Retina (tissue), 1 donor: ENCODE measurements around the gene CCDC183.
"Not testable (repeated sequence)": the region's sequence is repeated elsewhere in the genome, so short reads cannot be mapped to it uniquely, and the experiment has no call there.

Source experiments
- DNase-seq: peaks from one replicate; pipeline ENCODE4 v3.0.0-alpha.2; 2016

The CCDC183 gene

DNA sequence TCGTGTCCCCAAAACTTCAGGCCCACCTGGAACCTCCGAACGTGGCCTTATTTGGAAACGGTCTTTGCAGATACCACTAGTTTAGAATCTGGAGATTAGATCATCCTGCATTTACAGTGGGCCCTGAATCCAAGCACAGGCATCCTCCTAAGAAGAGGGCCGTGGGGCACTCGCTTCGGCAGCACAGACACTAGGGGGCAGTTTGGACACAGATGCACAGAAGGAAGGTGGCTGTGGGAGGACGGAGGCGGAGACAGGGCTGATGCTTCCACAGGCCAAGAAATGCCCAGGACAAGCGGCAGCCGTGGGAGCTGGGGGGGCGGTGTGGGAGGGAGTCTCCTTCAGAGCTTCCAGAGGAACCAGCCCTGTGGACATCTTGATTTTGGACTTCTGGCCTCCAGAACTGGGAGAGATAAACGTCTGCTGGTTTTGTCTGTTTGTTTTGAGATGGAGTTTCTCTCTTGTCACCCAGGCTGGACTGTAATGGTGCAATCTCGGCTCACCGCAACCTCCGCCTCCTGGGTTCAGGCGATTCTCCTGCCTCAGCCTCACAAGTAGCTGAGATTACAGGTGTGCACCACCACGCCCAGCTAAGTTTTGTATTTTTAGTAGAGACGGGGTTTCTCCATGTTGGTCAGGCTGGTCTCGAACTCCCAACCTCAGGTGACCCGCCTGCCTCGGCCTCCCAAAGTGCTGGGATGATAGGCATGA is 35.1 kb upstream of the CCDC183 start:
- peak; percentile 61 for DNase-seq

DNA sequence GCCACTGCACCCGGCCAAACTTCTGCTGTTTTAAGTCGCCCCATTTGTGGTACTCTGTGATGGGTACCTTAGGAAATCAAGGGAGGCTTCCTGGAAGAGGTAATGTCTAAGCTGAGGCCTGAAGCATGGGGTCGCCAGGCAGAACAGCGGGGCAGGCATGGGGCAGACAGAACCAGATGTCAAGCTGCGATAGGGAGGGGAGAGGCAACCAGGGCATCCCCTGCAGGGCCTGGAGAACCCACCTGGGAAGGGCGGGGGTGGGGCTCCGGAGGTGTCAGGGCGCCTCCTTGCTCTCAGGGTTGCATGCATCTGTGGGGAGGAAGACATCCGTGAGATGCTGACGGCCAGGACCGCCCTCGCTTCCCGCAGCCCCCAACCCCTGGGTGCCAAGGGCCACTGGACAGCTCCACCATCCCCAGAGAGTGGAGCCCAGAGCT is 34.6 kb upstream of the CCDC183 start:
- DNase-seq: no peak

DNA sequence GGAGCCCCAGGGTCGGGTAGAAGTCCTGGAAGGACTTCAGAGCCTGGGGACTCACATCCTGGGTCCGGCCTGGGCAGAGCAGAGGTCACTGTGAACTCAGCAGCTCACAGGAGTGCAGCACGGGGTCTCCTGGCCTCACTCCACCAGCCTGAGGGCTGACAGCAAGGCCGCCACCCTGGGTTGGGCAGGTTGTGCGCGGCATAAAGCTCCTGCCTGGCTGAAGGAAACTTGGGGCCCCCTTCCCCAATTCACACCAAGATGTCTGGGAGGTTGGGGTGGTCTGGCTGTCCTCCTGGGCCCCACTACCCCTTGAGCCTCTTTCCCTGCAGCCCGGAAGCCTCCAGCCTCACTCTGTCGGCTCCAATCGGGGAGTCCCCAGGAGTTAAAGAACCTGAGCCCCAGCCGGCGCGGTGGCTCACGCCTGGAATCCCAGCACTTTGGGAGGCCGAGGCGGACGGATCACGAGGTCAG is 33.9 kb upstream of the CCDC183 start:
- no peak for DNase-seq

DNA sequence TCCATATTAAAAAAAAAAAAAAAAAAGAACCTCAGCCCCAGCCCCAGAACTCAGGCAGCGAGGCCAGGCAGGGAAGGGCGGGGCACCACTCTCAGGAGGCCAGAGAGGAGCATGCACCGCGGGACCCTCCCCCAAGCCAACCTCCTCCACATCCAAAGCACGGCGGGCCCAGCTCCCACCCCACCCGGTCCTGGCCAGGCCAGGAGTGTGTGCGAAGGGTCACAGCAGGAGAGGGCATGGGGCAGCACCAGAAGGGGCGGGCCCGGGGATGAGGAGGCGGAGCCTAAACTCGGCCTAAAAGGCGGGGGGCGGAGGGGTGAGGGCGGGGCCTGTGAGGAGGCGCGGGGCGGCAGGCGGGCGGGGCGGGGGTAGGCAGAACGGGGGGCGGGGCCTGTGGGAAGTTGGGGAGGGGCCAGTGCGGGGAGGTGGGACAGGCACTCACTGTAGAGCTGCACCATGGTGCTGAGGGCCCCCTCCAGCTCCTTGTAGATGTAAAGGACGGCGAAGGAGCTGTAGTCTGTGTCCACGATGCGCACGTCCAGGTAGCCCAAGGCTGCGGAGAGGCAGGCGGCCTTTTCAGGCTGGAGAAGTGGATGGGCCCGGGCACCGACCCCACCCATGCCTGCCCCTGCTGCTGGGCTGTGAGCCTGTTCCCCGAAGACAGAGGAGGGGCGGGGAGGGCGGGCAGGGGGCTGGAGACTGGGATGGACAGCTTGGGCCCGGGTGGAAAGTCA is 33.1 kb upstream of the CCDC183 start:
- peak; percentile 57 for DNase-seq

DNA sequence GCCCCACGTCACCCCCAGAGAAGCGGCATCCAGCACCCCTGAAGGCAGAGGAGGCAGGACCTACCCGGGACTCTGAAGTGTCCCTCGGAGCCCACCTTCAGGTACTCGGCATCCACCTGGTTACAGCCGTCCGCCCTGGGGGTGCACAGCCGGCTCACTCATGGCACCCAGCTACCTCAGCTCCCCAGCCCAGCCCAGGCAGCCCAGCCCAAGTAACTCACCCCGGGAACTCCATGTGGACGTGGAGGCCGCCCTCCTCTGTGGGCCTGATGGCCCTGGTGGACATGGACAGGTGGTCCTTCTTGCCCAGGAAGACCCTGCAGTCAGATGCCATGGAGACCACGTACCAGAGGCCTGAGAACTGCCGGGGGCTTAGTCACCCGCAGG is 32.5 kb upstream of the CCDC183 start:
- DNase-seq: no peak

DNA sequence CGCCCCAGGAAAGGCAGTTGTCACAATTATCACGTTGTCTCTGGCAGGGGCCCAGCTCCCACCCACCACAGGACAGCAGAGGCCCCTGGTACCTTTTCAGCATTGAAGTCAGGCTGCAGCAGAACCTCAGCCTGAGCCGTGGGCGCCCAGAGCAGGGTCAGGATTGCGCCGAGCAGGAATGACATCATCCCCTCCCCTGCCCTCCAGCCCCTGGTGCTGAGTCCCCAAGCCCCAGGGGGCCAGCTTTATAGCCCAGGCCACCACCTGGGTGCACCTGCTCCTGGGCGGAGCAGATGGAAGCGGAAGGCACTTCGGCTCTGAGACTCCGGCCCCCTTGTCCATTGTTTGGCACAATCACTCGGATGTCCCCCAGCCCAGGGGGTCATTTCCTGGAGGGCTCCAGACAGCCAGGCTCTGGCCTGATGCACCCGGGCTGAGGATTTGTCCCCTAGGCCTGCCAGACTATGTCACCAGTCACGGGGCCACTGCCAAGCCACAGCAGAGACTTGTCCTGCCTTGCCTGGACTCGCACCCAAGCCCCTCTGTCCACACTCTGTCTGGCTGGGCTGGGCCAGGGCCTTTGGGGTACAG is 31.7 kb upstream of the CCDC183 start, which contains the start of gene LCN15:
Gene LCN15 (minus strand): TSS at position 218 of the 591 bp plus-strand sequence. CDS start 30 bp downstream, at position 188.
- DNase-seq: no peak

DNA sequence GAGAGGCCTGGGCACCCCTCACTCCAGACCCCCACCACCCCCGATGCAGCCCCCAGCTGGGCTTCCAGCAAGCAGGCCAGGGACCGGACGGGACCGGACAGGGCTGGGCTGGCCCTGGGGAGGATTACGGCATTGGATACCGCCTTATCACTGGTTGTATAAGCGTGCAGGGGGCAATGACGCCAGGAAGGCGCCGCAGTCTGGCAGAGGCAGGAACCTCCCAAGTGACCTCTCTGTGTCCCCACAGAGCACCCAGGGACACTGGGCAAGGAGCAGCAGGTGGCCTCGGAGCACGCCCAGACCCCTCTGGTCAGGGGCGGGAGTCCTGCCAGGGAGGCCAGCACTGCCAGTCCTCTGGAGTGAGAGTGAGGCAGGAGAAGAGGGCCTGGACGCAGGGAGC is 31.1 kb upstream of the CCDC183 start:
- no peak for DNase-seq

DNA sequence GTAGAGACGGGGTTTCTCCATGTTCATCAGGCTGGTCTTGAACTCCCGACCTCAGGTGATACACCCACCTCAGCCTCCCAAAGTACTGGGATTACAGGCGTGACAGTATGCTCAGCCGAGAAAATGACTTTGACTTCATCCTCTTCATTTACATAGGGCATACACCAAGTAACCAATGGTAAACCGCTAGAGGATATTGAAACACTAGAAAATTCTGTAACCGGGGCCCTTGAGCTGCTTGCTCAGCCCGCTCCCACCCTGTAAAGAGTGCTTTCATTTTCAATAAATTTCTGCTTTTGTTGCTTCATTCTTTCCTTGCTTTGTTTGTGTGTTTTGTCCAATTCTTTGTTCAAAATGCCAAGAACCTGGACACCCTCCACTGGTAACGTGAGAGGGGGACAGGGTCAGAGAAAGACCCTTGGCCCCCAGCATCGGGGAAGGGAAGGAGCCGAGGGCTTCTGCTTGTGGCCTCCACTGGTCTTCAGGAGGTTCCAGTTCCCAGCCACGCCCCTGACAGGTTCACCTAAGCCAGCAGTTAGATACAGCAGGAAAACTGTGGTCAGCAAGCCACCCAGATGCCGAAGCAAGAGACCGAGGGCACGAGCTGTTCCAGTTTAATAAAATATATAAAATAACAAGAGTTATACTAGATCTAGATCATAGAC is 30.3 kb upstream of the CCDC183 start:
- not testable (repeated sequence) for DNase-seq

DNA sequence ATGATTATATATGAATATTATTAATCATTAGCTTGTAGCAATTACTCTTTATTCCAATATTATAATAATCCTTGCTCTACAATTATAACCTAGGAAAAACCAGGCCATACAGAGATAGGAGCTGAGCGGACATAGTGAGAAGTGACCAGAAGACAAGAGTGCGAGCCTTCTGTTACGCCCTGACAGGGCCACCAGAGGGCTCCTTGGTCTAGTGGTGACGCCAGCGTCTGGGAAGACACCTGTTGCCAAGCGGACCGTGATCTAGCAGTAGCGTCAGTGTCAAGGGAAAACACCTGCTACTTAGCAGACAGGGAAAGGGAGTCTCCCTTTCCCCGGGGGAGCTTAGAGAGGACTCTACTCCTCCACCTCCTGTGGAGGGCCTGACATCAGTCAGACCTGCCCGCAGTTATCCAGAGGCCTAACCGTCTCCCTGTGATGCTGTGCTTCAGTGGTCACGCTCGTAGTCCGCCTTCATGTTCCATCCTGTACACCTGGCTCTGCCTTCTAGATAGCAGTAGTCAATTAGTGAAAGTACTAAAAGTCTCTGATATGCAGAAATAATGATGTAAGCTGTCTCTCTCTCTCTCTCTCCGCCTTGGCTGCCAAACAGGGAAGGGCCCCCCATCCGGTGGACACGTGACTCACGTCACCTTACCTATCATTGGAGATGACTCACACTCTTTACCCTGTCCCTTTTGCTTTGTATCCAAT is 29.6 kb upstream of the CCDC183 start:
- DNase-seq: peak; percentile 61

DNA sequence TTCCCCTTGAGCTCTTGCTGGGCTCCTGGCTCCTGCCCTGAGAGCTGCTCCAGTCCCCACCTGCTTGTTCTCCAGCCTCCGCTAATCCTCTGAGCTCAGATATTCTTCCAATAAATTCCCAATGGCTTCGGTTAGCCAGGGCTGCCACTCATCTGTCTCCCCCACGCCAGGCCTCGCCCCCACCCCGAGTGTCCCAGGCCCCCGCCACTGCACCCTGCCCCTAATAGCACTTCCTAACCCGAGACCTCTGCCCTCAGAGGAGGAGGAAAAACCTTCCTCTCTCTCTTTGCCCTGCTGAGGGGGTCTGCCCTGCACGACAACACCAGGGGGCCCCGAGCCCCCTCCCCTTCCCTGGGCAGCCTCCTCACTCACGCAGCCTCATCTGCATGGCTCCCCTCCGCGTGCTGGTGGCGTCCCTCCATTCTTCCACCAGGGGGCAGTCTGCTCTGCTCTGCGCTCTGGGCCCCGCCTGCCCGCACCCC is 26.4 kb upstream of the CCDC183 start:
- peak; percentile 47 for DNase-seq

DNA sequence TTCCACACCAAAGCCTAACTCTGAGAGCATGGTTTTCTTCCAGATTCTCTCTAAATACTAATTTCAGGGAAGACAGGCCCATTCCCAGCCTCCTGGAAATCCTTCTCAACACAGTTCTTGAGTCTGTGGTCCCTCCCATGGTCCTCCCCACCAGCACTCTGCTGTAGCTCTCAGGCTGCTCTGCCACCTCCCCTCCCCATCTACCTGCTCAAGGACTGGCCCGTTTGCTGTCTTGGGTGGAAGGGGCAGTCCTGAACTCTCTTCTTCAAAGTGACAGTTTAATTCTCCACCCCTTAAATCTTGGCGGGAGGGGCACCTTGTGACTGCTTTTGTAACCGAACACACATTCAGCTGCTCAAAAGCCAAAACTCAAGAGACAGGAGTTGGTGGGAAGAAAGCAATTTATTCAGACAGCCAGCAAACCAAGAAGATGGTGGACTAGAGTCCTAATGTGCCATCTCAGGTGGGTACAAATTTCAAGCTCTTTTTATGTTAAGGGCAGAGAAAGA is 24.2 kb upstream of the CCDC183 start:
- DNase-seq: no peak

DNA sequence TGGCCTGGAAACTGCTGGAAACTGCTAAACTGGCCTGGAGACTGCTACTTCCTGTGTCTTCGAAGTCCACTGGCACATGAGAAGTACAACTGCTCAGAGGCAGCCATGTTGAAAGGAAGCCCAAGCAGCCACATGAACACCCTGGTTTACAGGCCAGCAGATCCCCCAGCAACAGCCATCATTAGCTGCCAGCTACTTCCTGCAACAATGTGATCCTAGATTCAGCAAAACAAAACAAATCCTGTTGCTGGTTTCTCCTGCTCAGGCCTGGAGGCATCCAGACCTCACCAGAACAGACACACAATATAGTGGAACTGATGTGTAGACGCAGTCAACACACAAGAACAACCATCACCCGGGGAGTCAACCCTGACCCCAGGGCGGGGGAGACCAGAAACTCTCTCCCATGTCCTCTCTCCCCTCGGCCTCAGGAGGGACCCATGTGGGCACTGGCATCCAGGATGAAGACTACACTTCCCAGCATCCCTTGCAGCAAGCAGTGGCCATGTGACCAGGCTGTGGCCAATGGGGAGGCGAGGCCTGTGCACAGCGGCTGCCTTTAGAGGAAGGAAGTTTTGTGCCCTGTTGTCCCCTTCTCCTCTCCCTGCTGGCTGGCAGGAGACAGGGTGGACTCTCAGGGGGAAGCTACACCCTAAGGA is 22.6 kb upstream of the CCDC183 start:
- DNase-seq: no peak

DNA sequence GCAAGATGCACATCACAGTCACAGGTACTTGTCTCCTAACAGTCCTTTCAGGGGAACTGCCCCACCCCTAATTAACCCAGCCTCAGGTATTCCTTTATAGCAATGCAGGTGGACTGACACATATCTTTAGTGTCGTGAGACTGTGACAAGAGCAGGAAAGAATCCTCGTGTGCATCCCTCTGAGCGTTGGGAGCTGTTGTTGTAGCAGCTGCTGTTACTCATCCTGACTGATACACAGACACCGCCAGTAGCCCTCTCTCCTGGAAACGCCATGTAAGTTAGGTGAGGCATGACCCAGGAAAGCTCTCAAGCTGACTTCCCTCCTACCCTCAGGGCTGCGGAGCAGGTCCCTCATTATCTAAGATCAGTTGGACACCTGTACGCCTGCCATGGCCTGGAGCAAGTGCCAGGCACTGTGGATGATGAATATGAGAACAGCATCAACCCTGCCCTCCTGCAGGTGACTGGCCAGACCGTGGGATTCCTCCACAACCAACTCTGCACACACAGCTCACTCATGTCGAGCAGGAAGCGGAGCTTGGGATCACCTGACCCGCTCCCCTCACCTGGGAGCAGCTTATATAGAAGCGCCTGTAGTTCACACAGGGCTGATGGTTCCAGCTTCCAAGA is 21.6 kb upstream of the CCDC183 start:
- DNase-seq: no peak

DNA sequence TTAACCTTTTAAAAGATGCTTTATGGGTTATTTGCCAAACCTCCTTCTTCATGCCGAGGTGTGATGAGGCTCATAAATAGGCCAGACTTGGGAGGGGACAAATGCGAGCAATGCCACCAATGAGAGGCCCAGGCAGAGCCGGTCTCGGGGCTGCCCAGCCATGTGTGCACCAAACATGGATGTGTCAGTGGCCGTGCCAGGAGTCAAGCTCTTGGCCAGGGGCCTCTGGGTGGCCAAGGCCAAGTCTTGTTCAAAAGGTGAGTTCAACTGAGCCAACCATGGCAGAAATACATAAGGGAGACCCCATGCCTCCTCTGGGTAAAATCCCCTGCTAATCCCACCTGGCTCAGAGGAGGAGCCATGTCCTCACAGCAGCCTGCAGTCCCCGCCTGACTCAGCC is 20.9 kb upstream of the CCDC183 start:
- DNase-seq: no peak

DNA sequence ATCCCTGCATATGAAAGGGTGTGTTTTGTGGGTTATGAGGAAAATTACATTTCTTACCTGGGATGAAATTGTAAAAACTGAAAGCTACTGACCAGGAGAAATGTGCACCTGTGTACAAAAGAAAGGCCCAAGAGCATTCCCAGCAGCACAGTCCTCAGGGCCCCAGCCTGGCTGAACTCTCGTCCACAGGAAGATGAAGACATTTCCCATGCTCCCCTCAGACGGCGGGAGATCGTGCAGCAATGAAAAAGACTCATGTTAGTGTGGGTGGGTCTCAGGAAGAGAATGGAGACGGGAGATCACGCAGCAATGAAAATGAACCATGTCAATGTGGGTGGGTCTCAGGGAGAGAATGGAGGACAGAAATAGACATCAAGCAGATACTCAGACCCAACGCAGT is 19.2 kb upstream of the CCDC183 start:
- no peak for DNase-seq

DNA sequence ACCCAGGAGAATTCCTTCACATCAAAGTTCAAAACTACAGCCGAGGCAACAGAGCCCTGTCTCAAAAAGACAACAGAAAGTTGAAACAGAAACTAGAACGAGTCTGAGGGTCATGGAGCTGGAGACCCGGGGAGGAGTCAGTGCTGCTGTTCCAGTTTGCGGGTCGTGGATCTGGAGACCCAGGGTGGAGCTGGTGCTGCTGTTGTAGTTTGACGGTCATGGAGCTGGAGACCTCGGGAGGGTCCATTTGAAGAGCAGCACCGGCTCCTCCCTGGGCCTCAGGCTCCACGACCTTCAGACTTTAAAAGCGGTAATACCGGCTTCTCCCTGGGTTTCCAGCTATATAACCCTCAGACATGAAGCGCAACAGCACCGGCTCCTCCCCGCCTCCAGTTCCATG is 18.8 kb upstream of the CCDC183 start:
- no peak for DNase-seq

DNA sequence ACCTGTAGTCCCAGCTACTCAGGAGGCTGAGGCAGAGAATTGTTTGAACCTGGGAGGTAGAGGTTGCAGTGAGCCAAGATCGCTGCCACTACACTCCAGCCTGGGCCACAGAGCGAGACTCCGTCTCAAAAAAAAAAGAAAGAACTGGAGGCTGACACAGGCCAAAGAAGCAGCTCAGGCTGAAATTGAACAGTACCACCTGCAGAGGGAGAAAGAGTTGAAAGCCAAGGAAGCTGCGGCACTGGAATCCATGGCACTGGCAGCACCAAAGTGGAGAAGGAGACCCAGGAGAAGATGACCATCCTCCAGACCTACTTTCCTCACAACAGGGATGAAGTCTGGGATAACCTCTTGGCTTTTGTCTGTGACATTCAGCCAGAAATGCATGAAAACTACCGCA is 16.3 kb upstream of the CCDC183 start:
- no peak for DNase-seq

DNA sequence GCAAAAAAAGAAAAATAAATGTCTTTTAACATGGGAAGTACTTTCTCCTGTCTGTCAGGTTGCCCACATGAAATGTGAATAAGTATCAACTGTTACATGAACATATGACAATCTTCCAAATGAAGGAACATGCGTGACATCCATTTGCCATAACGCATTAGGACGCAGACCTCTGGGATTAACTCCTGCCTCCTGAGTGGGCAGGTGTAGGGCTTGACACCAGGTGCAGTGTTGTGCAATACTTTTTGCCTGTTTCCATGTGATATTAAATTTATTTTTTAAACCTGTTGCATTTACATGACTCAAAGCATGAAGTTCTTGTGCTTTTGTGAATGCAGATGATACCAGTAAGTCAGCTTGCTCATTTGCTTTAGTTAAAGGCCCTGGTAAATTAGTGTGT is 13.7 kb upstream of the CCDC183 start:
- no peak for DNase-seq

DNA sequence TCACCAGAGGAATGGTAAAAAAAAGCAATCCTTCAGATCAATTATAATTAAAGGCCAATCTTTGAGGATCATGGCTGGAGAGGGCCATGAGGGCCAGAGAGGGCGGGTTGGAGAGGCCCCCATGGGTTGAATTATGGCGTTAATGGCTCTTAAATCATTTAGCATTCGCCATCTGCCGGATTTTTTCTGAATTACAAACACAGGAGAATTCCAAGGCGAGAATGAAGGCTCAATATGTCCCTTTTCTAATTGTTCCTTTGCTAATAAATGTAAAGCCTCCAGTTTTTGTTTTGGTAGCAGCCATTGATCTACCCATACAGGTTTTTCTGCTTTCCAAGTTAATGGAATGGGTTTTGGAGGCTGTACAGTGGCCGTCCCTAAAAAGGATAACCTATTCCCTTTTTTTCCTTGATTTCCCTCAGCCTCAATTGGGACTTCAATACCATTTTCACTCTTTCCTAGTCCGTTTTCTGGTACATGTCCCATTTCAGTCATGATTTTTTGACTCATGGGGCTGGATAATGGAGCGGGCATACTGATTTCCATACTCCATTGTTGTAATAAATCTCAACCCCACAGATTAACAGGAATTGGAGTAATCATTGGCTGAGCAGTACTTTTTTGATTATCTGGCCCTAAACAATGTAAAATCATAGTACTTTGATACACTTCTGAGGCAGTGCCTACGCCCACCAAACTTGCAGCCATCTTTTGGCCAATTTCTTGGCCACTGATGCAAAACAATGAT is 11.7 kb upstream of the CCDC183 start:
- DNase-seq: no peak

DNA sequence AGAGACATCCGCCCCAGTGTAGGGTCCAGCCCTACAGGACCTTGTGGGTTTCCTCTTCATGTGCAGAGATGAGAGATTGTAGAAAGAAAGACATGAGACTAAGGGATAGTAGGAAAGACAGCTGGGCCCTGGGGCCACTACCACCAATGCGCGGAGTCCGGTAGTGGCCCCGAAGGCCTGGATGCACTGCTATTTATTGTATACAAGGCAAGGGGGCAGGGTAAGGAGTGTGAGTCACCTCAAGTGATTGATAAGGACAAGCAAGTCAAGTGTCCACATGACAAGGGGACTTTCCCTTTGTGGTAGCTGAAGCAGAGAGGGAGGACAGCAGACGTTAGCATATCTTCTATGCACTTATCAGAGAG is 11.2 kb upstream of the CCDC183 start:
- no peak for DNase-seq
